Measurements from ENCODE around the gene PODXL2.
"Not testable (repeated sequence)": the region's sequence is repeated elsewhere in the genome, so short reads cannot be mapped to it uniquely, and the experiment has no call there.

The PODXL2 gene

GRCh38 chr3:127605547-127605946, 23.4 kb upstream of the PODXL2 start:
- DNase-seq, result not testable (repeated sequence)

DNA sequence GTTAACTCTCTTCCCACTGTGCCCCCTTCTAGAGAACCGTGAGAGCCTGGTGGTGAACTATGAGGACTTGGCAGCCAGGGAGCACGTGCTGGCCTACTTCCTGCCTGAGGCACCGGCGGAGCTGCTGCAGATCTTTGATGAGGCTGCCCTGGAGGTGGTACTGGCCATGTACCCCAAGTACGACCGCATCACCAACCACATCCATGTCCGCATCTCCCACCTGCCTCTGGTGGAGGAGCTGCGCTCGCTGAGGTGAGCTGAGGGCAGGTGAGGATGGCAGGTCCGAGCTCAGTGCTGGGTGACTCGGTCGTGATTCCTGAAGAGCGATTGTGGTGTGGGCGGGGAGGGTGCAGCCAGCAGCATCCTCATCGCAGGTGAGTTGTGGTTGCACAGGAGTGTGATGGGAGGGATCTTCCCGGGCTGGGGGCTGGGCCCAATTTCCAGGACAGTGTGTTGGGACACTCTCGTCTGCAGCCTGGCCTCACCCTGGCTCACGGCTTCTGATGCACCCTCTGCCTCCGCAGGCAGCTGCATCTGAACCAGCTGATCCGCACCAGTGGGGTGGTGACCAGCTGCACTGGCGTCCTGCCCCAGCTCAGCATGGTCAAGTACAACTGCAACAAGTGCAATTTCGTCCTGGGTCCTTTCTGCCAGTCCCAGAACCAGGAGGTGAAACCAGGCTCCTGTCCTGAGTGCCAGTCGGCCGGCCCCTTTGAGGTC, 22.7 kb upstream of the PODXL2 start:
- no peak for DNase-seq

GRCh38 chr3:127606981-127607595, 21.9 kb upstream of the PODXL2 start:
- no peak for DNase-seq

DNA sequence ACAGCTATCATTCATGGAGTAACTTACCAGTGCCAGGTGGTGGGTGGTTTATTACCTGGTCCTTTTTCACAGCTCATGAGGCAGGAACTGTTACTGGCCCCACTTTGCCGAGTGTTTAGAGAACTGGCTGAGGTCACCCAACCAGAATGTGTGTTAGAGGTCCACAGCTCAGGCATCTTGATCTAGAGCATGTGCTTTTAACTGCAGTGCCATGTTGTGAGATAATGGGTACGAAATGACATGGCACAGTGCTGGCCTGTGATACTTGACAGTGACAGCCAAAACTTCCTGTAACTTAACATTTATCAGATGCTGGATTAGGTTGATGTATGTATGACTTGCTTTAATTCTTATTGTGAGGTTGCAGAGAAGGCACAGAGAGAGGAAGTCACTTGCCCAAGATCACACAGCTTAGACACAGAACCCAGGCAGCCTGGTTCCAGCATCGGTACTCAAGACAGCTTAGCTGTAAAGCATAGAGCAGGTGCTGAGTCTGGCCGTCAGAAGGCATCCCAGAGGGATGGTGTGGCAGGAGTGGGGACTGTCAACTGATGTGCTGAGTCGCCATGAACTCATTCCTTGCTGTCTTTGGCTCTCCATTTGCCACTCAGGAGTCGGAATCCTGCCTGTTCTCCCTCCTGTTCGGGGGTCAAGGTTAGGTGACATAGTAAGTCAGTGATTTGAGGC, 21.2 kb upstream of the PODXL2 start:
- DNase-seq, result no peak

DNA sequence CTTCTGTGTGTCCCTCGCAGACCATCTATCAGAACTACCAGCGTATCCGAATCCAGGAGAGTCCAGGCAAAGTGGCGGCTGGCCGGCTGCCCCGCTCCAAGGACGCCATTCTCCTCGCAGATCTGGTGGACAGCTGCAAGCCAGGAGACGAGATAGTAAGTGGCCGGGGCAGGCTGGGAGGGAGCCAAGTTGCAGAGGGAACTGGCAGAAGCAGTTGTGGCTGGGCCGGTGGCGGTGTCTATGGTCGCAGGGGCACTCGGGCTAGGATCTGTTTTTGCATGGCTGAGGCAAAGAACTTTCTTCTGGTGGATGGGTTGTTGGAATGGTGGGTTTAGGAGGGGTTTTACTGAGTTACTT, 20.6 kb upstream of the PODXL2 start:
- no peak for DNase-seq

GRCh38 chr3:127610105-127610504, 18.9 kb upstream of the PODXL2 start:
- DNase-seq, result no peak

DNA sequence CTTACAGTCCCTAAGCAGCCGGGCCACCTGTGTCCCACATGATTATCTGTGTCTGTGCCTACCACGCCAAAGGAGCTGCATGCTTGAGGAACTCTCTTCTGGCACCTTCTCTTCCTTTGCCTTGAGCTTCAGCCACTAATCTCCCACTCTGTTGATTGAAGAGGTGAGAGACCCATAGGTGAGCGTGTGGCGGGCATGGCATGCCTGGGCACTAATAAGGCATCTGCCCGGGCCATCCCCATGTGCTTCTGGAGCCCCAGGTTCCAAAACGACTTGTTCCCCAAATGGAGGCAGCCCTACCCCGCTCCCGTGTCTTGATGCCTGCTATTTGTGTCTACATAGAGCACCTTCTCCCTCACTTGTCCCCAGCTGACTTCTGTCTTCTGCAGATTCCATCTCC, 17.7 kb upstream of the PODXL2 start:
- no peak for DNase-seq

DNA sequence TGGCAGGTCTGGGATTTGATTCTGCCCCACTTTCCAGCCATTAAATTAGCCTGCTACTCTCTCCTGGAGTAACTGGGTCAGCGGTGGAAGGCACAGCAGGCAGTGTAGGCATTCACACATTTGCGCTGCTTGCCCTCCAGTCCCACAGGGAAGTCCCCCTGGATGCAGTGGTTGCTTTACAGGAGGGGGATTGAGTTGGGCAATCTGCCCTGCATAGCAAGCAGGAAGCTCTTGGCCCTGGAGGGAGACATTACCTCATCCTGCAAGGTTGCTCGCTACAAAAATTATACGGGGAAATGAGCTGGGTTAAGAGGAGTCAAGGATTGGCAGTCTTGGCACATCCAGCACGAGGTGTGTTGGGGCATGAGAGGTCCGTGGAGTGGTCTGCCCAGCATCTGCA, 16.0 kb upstream of the PODXL2 start:
- DNase-seq, result no peak

DNA sequence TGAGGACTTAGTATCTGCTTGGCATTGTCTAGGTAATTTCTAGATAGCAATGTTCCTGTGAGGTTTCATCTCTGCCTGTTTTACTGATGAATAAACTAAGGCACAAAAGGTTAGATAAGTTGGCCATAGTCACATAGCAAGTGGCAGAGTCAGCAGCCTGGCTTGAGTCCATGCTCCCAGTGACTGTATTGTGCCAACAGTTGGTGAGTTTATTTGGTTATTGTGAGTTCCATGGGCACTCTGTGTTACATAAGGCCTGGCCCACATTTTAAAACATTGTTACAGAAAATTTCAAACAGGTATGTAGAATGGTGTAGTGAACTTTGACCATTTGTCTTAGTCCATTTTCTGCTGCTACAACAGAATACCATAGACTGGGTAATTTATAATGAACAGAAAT, 15.6 kb upstream of the PODXL2 start:
- no peak for DNase-seq

DNA sequence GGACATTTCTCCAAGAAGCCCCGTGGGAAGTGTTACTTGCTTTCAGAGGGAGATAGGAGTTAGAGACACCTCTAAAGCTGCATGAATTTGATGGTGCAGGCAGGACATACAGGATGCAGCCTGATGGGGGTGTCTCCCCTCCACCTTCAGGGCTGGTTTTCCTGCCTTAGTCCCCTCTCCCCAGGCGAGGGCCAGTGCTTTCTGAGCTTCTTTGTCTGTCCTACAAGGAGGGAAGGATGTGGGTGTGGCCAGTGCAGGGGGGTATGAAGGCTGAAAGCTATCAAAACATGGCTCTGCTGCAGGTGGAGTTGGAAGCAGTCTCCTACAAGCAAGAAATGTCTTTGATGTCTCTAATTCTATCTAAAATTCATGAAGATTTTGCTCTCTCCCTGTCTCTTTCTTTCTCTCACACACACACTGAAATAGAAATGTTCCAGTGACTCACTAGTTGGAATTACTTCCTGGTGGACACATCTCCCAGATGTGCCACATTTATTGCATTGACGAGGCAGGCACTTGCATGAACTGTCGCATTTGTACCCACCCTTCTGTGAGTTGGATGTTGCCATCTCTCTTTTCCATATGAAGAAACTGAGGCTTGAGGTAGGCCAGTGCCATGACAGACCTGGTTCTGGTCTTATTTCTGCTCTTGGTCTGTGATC, 13.9 kb upstream of the PODXL2 start:
- no peak for DNase-seq

DNA sequence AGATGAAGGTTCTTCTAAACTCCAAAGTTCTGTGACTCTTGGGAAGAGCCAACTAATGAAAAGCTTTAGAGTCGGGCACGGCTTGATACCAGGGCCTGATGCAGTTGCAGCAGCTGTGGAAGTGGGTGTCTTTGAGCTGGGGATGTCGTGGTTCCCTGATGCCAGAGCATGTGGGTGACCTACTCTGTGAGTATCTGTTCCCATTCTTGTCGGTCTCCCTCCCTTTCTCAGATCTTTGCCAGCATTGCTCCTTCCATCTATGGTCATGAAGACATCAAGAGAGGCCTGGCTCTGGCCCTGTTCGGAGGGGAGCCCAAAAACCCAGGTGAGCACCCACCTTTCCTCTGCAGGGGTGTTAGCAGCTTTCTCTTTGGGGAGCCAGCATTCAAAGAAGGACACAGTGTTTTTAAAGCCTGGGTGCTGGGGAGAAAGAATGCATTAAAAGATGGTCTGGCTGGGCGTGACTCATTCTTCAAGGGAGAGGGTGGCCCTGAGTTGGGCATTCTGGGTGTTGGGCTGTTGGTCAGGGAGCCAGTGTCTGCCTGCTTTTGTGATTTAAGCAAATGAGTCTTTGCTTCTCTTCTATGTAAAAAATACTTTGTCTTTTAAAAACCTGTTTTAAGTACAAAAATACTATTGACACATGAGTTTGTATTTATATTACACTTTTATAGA, 13.2 kb upstream of the PODXL2 start:
- no peak for DNase-seq

GRCh38 chr3:127616836-127617605, 12.0 kb upstream of the PODXL2 start:
- DNase-seq, result no peak

- DNase-seq, result no peak
These were observed 10.1 kb upstream of the PODXL2 start for GRCh38 chr3:127618891-127619290.

DNA sequence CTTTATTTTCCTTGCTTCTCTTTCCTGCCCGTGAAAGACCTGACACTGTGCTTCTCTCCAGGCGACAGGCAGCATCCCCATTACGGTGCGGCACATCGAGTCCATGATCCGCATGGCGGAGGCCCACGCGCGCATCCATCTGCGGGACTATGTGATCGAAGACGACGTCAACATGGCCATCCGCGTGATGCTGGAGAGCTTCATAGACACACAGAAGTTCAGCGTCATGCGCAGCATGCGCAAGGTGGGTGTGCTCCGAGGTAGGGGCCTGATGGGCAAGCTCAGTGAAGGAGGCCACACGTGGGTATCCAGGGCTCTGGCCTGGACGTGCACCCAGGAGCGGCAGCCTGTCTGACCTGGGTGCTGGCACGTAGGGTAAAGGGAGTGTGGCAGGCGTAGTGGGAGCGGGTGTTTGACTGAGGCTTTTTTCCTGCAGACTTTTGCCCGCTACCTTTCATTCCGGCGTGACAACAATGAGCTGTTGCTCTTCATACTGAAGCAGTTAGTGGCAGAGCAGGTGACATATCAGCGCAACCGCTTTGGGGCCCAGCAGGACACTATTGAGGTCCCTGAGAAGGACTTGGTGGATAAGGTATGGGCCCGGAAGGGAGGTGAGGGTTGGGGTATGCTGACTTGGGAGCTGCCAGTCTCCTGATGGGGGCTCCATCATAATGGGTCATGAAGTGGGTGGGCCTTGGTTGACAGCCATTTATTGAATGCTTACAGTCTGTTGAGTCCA, 8.2 kb upstream of the PODXL2 start:
- no peak for DNase-seq

DNA sequence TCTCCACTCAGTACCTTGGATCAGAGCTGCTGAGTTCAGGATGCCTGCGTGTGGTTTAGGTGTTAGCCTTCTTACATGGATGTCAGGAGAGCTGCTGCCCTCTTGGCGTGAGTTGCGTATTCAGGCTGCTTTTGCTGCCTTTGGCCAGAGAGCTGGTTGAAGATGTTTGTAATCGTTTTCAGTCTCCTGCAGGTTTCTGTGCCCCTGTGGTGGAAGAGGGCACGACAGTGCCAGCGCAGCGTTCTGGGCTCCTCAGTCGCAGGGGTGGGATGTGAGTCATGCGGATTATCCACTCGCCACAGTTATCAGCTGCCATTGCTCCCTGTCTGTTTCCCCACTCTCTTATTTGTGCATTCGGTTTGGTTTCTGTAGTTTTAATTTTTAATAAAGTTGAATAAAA, 7.0 kb upstream of the PODXL2 start:
- no peak for DNase-seq

GRCh38 chr3:127622772-127623576, 6.0 kb upstream of the PODXL2 start:
- no peak for DNase-seq

DNA sequence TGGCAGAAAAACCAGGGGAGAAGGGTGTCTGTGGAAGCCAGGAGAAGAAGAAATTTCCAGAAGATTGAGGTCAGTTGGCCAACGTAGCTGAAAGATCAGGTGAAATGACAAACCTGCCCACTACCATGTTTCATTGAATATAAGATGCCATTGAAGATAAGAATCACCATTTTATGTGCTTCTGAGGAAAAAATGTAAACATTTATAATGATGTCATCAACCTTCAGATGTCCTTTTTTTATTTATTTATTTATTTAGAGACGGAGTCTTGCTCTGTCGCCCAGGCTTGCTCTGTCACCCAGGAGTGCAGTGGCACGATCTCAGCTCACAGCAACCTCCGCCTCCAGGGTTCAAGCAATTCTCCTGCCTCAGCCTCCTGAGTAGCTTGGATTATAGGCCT, 4.9 kb upstream of the PODXL2 start:
- no peak for DNase-seq

DNA sequence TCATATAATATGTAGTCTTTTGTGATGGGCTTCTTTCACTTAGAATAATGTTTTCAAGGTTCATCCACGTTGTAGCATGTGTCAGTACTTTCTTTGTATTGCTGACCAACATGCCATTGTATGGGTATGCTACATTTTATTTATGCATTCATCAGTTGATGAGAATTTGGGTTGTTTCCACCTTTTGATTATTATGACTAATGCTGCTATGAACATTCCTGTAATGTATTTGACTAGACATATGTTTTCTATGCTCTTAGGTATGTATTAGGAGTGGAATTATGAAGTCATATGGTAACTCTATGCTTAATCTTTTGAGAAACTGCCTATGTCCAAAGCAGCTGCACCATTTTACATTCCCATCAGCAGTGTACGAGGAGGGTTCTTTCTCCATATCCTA, 3.2 kb upstream of the PODXL2 start:
- no peak for DNase-seq

DNA sequence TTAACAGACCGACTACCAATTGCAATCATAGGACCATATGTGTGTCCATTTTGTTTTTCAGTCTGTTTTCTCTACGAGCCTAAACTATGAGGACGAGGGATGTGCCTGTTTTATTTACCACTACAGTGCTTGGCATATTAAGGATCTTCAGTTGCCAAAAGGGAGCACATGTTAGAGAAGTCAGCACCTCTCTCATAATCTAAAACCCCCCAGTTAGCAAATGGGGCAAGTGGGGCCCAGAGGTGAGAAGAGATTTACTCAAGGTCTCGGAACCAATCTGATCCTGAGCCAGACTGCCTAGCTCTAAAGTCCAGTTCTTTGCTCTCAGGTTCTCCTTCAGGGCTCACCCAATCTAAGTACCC, 578 bp upstream of the PODXL2 start:
- no peak for DNase-seq

- DNase-seq, result no peak
These were observed 750 bp downstream of the PODXL2 start for GRCh38 chr3:127629467-127630403.

Data from kidney glomerular epithelial cell (primary cell).